Fibroblast of pulmonary artery (primary cell): ENCODE results near the gene YARS1.
A peak's percentile ranks its signal among the peaks of the same experiment; 100 is the strongest.

Source experiments
- DNase-seq: peaks from one replicate; pipeline ENCODE4 v3.0.0-alpha.2; 2010; ENCODE audit warnings: low read depth
- H3K4me3 ChIP-seq: replicated peaks from 2 replicates; pipeline ENCODE4 v1.5.1; 2011; ENCODE audit warnings: low read depth, mild to moderate bottlenecking, control low read depth, low read length, moderate library complexity
- CTCF ChIP-seq: IDR thresholded peaks from 2 replicates; pipeline ENCODE4 v1.5.1; 2011; ENCODE audit warnings: mild to moderate bottlenecking, control low read depth, low read length, inconsistent platforms; ENCODE audit errors: missing control alignments

The YARS1 gene

GRCh38 chr1:32813941-32814739, 3.0 kb downstream of the YARS1 start:
- no peak for TF ChIP-seq CTCF
- no peak overlapping the region for H3K4me3 ChIP-seq
- peak; percentile 57 for DNase-seq

GRCh38 chr1:32811917-32812316, 5.2 kb downstream of the YARS1 start:
- no peak for TF ChIP-seq CTCF
- no peak for DNase-seq
- H3K4me3 ChIP-seq: no peak overlapping the region

GRCh38 chr1:32811265-32811664, 5.9 kb downstream of the YARS1 start:
- H3K4me3 ChIP-seq: no peak overlapping the region
- DNase-seq: no peak
- no peak for TF ChIP-seq CTCF

- H3K4me3 ChIP-seq: no peak overlapping the region
- TF ChIP-seq CTCF: no peak
Observed at GRCh38 chr1:32810358-32810757, 6.8 kb downstream of the YARS1 start.

GRCh38 chr1:32808580-32808979, 8.6 kb downstream of the YARS1 start:
- no peak for DNase-seq
- H3K4me3 ChIP-seq: no peak overlapping the region
- no peak for TF ChIP-seq CTCF

More at GRCh38 chr1:32810358-32810757, 6.8 kb downstream of the YARS1 start:
- DNase-seq: no peak

GRCh38 chr1:32806910-32807523, 10.1 kb downstream of the YARS1 start:
- no peak for TF ChIP-seq CTCF
- DNase-seq: peak; percentile 60
- H3K4me3 ChIP-seq: no peak overlapping the region
